Measurements from ENCODE around the gene WDR53.

GRCh38 chr3:196609343-196609775 is 41.0 kb upstream of the WDR53 start:
- TF ChIP-seq, protein P1, sequence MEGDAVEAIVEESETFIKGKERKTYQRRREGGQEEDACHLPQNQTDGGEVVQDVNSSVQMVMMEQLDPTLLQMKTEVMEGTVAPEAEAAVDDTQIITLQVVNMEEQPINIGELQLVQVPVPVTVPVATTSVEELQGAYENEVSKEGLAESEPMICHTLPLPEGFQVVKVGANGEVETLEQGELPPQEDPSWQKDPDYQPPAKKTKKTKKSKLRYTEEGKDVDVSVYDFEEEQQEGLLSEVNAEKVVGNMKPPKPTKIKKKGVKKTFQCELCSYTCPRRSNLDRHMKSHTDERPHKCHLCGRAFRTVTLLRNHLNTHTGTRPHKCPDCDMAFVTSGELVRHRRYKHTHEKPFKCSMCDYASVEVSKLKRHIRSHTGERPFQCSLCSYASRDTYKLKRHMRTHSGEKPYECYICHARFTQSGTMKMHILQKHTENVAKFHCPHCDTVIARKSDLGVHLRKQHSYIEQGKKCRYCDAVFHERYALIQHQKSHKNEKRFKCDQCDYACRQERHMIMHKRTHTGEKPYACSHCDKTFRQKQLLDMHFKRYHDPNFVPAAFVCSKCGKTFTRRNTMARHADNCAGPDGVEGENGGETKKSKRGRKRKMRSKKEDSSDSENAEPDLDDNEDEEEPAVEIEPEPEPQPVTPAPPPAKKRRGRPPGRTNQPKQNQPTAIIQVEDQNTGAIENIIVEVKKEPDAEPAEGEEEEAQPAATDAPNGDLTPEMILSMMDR (IDR thresholded peaks at IDR 0.05; ENCODE audit: low read depth, low read length), result peak; percentile 65
- peak; percentile 44 for TF ChIP-seq POLR2A (IDR thresholded peaks at IDR 0.05; ENCODE audit: extremely low read depth, insufficient read length)

Data from NB4 (cell line).